Stimulated activated naive CD8-positive, alpha-beta T cell treated with anti-CD3 and anti-CD28 coated beads, Interleukin-15, Interleukin-2, amounts not matched to agents 100 ng/mL and 50 ng/mL, for 24 hours (primary cell): ENCODE data around the gene AFF4.

Experiments used
- H3K27ac Mint-ChIP-seq: one replicate; pipeline ENCODE4 v1.8.0; 2021; ENCODE audit warnings: mild to moderate bottlenecking, mixed read lengths
- H3K27me3 Mint-ChIP-seq: one replicate; pipeline ENCODE4 v1.8.0; 2021; ENCODE audit warnings: mixed read lengths
- H3K36me3 Mint-ChIP-seq: one replicate; pipeline ENCODE4 v1.8.0; 2021; ENCODE audit warnings: low read depth, mixed read lengths
- H3K4me1 Mint-ChIP-seq: one replicate; pipeline ENCODE4 v1.8.0; 2021; ENCODE audit warnings: low read depth, mixed read lengths
- H3K4me3 Mint-ChIP-seq: one replicate; pipeline ENCODE4 v1.8.0; 2021; ENCODE audit warnings: mild to moderate bottlenecking, mixed read lengths
- H3K9me3 Mint-ChIP-seq: one replicate; pipeline ENCODE4 v1.8.0; 2021; ENCODE audit warnings: mixed read lengths

Gene AFF4

DNA sequence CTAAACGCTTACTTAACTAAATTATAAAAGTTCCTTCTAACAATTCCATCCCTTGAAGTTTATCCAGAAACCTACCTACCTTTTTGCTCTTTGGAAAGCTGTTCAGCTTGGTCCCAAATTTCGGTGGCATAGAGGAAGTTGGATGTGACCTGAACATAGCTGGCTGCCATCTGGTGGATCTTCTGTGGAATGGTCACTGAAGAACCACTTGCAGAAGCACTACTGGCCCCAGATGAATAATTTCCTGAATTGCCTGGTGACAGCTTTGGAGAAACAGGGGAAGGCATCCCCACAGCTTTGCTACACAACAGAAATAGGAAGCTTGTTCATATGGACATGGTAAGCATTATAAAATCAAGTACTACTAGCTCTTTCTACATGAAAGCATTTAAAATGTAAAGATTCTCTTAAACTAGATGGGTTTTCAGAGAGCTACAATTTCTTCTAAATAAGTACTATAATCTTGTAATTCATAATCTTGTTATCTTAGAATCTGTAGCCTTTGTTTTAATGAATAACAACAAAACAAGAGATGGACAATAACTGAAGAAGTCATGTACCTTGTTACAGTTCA, 80.1 kb downstream of the AFF4 start:
- no peak overlapping the region for H3K4me3 Mint-ChIP-seq
- no peak overlapping the region for H3K27ac Mint-ChIP-seq
- no peaks in the 10 kb centered on the region for H3K27me3 Mint-ChIP-seq
- peaks cover 6% of the 10 kb centered on the region for H3K4me1 Mint-ChIP-seq
- no peaks in the 10 kb centered on the region for H3K9me3 Mint-ChIP-seq
- H3K36me3 Mint-ChIP-seq = peaks cover 61% of the 10 kb centered on the region

DNA sequence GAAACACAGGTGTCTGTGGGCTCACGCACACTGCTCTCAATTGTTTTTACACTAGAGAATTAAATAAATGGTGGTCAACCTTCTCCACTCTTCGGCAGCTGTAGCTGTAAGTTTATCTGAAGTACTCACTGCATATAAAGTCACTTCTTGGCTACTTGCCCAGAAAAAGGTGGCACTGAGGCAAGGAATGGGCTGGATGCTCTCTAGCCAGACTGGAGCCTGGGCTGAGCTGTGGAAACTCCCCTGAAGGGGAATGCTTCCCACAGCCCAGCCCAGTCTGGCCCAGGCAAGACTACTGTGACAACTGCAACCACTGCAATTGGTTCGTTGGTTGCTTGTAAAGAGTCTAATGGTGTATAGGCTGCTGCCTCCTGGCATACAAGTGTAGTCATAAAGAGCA, 85.5 kb downstream of the AFF4 start:
- Mint-ChIP-seq H3K27me3 (no peaks in the 10 kb centered on the region), H3K27ac (no peak overlapping the region), H3K36me3 (peaks cover 36% of the 10 kb centered on the region), H3K4me1 (no peaks in the 10 kb centered on the region), H3K9me3 (no peaks in the 10 kb centered on the region), H3K4me3 (no peak overlapping the region)

DNA sequence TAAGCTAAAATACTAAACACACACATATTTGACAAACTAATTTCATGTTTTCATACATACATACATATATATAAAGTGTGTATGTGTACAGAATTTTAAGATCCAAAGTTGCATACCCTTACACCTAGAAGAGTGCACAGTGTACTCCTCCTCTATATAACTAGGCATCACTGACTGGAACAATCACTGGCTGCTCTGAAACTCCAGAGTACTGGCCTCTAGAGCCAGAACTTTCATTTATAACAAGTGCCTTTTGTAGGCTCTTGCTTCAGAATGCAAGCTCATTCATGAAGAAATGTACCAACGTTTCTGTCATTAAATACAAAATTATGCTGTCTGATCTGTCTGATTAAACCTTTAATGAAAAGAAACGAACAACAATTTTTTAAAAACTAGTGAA, 86.0 kb downstream of the AFF4 start:
- peaks cover 37% of the 10 kb centered on the region for H3K36me3 Mint-ChIP-seq
- no peak overlapping the region for H3K27ac Mint-ChIP-seq
- H3K9me3 Mint-ChIP-seq = no peaks in the 10 kb centered on the region
- no peaks in the 10 kb centered on the region for H3K27me3 Mint-ChIP-seq
- no peak overlapping the region for H3K4me3 Mint-ChIP-seq
- no peaks in the 10 kb centered on the region for H3K4me1 Mint-ChIP-seq

DNA sequence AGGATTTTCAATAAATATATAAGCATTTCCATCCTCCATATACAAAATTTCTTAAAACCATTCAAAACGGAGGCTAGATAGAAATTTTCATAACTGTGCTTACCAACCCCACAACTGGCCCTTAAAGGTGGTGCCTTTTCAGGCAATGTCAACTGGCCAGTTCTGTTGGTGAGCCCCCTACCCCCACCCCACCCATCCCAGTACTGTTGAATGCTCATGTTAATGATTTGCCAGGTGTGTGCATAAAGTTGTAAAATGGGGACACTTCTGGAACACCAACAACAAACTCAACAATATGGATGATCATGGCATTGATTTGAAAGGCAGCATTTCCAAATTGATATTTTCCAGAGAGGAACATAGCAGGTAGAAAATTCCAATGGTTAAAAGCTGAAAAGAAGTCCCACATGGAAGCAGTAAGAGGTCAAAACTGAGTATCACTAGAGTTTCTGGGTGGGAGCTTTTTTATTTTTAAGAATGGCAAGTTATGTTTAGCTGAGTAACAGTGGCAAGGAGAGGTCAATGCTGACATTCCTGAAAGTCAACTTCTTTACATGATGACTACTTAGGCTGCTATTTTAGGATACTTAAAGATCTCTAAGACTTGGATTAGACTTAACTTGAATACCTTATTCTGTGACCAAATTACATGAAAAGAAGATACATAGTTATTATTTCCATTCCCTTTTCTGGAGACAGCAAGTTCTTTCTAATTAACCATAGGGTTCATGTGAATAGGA, 87.2 kb downstream of the AFF4 start:
- no peak overlapping the region for H3K4me3 Mint-ChIP-seq
- H3K36me3 Mint-ChIP-seq = peaks cover 39% of the 10 kb centered on the region
- H3K27me3 Mint-ChIP-seq = no peaks in the 10 kb centered on the region
- H3K9me3 Mint-ChIP-seq = no peaks in the 10 kb centered on the region
- H3K27ac Mint-ChIP-seq = no peak overlapping the region
- H3K4me1 Mint-ChIP-seq = no peaks in the 10 kb centered on the region

DNA sequence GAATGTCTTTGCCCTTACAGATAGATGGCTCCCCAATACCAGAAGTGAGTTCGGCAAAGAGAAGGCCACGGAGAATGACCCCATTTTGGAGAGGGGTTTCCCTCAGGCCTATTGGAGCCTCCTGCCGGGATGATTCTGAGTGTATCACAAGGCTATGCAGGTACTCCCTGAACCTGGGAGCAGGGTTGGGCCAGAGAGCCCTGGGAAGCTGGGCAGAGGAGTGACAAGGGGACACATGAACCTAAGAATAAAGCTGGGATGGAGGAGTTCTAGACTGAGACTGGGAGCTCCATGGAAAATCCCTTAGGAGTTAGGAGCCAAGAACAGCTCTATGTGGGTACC, 89.5 kb downstream of the AFF4 start:
- H3K4me1 Mint-ChIP-seq = no peaks in the 10 kb centered on the region
- H3K27me3 Mint-ChIP-seq = no peaks in the 10 kb centered on the region
- no peak overlapping the region for H3K4me3 Mint-ChIP-seq
- H3K27ac Mint-ChIP-seq = no peak overlapping the region
- H3K36me3 Mint-ChIP-seq = peaks cover 42% of the 10 kb centered on the region
- H3K9me3 Mint-ChIP-seq = no peaks in the 10 kb centered on the region

DNA sequence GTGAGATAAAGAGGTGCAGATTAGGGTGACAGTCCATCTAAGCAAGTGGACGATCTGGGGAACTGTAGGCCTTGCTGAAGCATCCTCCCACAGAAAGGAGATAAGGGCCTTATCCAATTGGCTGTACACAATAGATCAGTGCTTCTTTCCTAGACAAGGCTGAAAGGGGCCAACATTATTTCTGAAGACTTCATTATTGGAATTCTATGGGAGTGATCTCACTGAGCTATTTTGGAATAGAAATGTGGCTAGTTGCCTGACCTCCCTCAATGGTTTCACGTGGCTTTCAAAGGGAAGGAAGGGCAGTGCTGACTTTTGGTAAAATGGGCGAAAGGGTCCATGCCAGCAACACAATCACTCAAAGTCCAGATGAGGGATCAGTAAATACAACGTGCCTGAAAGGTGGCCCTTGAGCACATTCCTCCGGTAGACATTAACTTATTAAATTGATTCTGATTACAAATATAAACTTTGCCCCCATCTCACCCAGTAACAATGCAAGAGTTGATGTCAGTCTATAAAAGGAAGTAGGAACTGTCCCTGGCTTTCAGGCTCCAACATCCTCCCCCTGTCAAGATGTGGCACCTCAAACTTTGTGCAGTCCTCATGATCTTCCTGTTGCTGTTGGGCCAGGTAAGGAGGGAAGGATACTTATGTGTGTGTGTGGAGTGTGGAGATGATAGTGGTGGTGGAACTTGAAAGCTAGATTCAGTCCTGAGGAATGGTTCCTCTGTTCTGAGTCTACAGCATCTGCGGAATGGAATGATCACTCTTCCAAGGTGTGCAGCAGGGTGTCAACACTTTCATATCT, 90.1 kb downstream of the AFF4 start, which contains the start of gene LEAP2:
Gene LEAP2 (plus strand): TSS at position 550 of the 811 bp plus-strand sequence. CDS start 27 bp downstream, at position 577.
- Mint-ChIP-seq H3K36me3 (peaks cover 42% of the 10 kb centered on the region), H3K27ac (peak within 1 kb of the TSS; percentile 30), H3K27me3 (no peaks in the 10 kb centered on the region), H3K9me3 (no peaks in the 10 kb centered on the region), H3K4me1 (peaks cover 6% of the 10 kb centered on the region), H3K4me3 (no peak within 1 kb of the TSS)

DNA sequence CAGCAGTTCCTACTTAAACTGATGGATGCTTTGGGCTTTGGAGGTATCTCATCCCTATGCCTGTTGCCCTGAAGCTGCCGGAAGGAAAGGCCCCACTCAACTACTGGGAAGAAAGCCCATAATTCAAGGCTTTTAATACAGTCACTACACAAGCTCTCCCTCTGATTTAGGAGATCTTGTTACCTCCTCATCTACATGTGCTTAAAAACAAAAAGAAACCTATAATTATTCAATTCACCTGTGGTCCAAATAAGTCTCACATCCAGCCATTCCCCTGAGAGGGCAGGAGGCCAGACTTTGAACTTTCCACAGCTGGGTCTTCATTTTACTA, 90.7 kb downstream of the AFF4 start:
- Mint-ChIP-seq H3K27ac (peak overlapping the region; percentile 8), H3K4me3 (no peak overlapping the region), H3K4me1 (peaks cover 10% of the 10 kb centered on the region), H3K27me3 (no peaks in the 10 kb centered on the region), H3K9me3 (no peaks in the 10 kb centered on the region), H3K36me3 (peaks cover 41% of the 10 kb centered on the region)

DNA sequence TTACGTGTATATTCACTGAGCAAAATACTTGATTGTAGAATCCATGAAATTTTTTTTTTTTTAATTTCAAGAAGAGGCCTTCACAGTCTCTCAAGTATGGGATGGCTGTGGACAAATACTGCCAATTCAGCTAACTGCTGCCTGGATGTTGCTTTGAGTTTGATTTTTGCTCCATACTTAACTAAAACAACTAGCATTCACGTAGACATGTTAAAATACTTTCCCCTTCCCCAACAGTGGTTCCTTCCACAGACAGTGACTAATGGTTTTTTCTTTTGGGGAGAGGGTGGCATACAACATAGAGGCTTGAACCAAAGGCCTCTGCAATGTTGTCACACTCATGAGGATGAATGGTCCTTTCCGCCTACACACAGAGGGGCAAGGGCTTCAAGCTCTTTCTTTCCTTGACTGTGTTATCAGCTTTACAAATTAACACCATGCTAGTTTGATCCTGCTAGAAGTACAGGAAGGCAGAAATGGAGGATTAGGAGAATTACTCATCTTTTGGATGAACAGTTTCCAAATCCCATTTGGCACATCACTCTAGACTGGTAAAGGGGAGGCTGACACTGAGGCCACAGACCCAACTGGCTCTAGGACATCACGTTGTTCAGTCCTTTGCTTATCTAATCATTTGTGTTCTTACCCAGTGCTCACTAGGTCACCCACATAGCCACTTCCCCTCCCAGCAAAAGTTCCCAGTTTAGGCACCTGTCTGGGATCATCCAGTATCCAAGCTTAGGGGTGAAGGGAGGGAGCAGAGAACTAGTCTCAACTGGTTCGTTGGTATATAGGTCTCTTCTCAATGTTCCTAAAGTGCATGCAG, 91.8 kb downstream of the AFF4 start:
- Mint-ChIP-seq H3K27ac (no peak overlapping the region), H3K27me3 (no peaks in the 10 kb centered on the region), H3K36me3 (peaks cover 40% of the 10 kb centered on the region), H3K4me3 (no peak overlapping the region), H3K9me3 (no peaks in the 10 kb centered on the region), H3K4me1 (peaks cover 18% of the 10 kb centered on the region)

DNA sequence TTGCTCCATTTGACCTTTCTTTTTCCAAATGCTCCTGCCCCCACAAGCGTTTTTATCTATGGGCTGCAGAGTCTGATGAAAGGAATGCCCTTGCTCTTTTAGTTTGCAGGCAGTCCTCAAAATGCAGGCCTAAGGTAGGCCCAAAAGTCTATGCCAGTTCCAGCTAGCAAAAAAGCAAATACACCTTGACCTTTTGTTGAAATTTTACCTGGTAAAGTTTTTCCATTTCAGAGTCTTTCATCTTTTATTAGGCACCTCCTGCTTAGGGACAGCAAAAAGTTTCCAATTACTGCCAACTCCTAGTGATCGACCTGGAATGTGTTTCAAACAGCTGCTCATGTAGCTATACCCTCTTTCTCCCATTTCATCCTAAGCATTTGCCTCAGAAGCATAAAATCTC, 92.6 kb downstream of the AFF4 start:
- Mint-ChIP-seq H3K9me3 (no peaks in the 10 kb centered on the region), H3K4me3 (no peak overlapping the region), H3K27me3 (no peaks in the 10 kb centered on the region), H3K36me3 (peaks cover 43% of the 10 kb centered on the region), H3K27ac (peak overlapping the region; percentile 38), H3K4me1 (peaks cover 26% of the 10 kb centered on the region)

DNA sequence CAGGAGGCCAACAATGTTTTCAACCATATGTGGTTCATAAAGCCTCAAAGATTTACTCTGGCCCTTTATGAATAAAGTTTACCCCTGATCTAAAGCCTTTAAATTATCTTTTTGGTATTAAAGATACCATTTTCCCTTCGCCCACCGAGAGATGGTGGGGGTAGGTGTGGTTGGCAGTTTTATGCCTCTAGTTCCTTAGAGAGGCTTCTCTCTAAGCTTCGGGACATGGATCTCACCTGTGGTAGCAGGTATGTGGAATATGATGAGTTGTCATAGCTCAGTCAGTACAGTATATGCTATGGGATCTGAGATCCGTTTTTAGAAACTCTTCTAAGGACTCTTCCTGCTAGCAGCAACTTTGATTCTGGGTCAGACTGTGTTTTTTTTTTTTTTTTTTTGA, 94.7 kb downstream of the AFF4 start:
- Mint-ChIP-seq H3K36me3 (peaks cover 43% of the 10 kb centered on the region), H3K4me3 (peak overlapping the region; percentile 100), H3K9me3 (no peaks in the 10 kb centered on the region), H3K27me3 (no peaks in the 10 kb centered on the region), H3K27ac (no peak overlapping the region), H3K4me1 (peaks cover 33% of the 10 kb centered on the region)

DNA sequence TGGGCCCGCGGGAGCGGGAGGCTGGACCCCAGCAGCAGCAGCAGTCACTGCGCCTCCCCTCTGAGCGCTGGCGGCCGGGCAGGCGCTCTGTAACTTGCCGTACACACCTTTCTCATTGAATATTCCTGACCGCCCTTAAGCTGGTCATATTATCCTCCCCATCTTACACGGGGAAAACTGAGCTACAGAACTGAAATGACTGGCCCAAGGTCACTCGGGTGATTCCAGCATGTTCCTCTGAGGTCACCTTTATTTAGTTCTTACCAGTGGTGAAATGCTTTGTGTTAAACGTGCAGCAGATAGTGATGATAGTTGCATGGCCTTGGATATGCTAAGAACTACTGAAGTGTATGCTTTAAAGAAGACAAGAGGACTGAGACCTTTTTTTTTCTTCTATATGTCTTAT, 96.4 kb downstream of the AFF4 start:
- peaks cover 35% of the 10 kb centered on the region for H3K36me3 Mint-ChIP-seq
- peak overlapping the region; percentile 100 for H3K27ac Mint-ChIP-seq
- no peaks in the 10 kb centered on the region for H3K27me3 Mint-ChIP-seq
- no peaks in the 10 kb centered on the region for H3K9me3 Mint-ChIP-seq
- peak overlapping the region; percentile 100 for H3K4me3 Mint-ChIP-seq
- H3K4me1 Mint-ChIP-seq = peaks cover 33% of the 10 kb centered on the region

DNA sequence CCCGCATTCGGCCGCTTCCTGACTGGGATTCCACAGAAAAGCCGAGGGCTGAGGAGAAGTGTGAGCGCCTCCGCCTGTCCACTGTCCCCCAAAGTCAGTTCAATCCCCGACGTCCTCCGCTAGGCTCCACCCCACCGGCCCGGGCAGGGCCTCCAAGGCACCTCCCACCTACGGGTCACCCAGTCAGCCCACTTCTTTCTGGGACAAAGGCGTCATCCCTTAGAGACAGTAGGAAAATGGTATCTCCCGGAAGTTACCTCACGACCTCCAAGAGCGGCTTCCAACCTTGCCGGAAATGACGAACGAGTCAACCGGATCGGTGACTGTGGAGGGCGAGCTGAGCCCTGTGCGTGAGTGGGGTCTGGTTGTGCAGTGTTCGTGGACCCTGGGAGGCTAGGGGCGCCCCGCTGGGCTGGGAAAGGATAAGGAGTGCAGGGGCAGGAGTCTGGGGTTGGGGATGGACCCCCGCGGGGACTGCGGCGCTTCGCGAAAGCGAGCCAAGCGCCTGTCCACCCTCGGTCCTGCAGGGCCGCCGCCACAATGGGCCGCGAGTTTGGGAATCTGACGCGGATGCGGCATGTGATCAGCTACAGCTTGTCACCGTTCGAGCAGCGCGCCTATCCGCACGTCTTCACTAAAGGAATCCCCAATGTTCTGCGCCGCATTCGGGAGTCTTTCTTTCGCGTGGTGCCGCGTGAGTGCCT, 96.9 kb downstream of the AFF4 start, which contains the start of the genes GDF9 and UQCRQ:
Gene GDF9 (minus strand): TSS at position 128 of the 704 bp plus-strand sequence. CDS start 1,936 bp downstream, outside the sequence.
Gene UQCRQ (plus strand): TSS at position 301 of the 704 bp plus-strand sequence. CDS start 240 bp downstream, at position 541.
- H3K4me3 Mint-ChIP-seq = peak within 1 kb of the TSS; percentile 100
- peaks cover 33% of the 10 kb centered on the region for H3K4me1 Mint-ChIP-seq
- H3K36me3 Mint-ChIP-seq = peaks cover 30% of the 10 kb centered on the region
- H3K27ac Mint-ChIP-seq = peak within 1 kb of the TSS; percentile 100
- no peaks in the 10 kb centered on the region for H3K9me3 Mint-ChIP-seq
- no peaks in the 10 kb centered on the region for H3K27me3 Mint-ChIP-seq

DNA sequence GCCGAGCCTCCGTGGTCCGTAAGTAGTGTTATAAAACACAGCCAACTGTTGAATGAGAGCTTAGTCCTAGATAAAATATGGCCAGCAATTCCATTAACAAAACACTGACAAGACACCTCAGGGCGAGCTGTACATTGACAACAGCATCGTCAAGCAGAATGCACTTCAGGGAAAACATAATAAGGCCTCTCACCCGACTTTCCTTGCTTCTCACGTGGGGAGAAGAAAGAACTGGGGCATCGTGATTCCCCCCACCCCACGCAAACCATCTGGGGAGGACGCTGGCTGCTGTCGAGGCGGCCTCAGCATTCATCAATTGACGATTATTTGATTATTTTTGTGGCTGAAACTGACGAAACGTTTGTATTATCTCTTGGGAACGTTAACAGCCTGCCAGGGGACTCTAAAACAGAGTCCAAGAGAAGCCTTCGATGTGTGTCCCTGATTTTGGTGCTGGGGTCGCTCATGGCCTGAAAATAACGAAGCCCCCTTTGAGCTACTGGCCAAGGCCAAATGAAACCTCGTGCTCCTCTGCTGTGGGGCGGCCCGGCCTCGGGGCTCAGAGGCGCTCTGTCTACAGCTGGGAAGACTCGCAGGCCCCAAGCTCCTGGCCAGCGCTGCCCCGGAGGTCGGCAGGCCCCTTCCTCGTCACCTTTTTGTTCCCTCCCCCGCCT, 97.6 kb downstream of the AFF4 start:
- H3K4me1 Mint-ChIP-seq = peaks cover 33% of the 10 kb centered on the region
- peaks cover 25% of the 10 kb centered on the region for H3K36me3 Mint-ChIP-seq
- no peaks in the 10 kb centered on the region for H3K9me3 Mint-ChIP-seq
- peak overlapping the region; percentile 100 for H3K4me3 Mint-ChIP-seq
- H3K27ac Mint-ChIP-seq = peak overlapping the region; percentile 100
- no peaks in the 10 kb centered on the region for H3K27me3 Mint-ChIP-seq

DNA sequence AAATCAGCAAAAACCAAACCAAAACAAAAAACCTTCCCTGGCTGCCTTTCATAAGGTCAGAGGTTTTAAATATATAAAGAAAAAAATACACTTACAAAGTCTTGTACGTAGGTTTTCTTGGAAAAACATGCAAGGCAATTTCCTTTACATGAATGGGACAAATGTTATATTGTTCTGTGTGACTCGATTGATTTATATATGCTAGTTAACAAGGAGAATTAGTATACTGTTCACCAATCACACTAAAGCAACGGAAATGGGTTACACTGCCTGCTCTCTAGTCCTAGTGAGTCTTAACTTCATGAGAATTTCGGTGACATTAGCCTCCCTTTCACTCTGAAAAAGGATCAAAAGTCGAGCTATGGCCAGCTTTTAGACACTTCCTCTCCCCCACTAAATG, 102.7 kb downstream of the AFF4 start:
- Mint-ChIP-seq H3K27ac (no peak overlapping the region), H3K36me3 (no peaks in the 10 kb centered on the region), H3K4me1 (peaks cover 6% of the 10 kb centered on the region), H3K4me3 (no peak overlapping the region), H3K9me3 (no peaks in the 10 kb centered on the region), H3K27me3 (peaks cover 7% of the 10 kb centered on the region)
